HG03103 (cell line): Measurements from ENCODE around the gene PAEP.

Source experiments
- ATAC-seq: cut with Tn5 transposase; IDR thresholded peaks from one replicate; pipeline ENCODE4 v1.9.1; 2021; ENCODE audit warnings: low read depth; ENCODE audit not compliant: unreplicated experiment

The PAEP gene

DNA sequence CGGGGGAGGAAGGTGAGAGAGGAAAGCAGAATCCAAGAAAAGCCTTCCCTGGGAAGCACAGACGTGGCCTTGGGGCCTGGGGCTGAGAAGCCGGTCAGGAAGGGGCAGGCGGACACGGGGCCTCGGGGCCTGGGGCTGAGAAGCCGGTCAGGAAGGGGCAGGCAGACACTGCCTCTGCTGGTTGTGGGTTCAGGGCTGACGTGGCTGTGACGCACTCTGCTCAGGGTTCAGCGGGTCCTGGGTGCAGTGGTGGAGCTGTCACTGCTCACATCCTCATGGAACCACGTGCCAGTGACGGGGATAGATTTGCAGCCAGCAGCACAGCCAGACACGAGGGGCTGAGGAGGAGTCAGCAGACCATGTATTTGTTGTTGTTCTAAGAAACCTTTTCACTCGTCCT is 12.8 kb downstream of the PAEP start:
- no peak for ATAC-seq

GRCh38 chr9:135574943-135575342 is 13.4 kb downstream of the PAEP start:
- ATAC-seq = no peak

DNA sequence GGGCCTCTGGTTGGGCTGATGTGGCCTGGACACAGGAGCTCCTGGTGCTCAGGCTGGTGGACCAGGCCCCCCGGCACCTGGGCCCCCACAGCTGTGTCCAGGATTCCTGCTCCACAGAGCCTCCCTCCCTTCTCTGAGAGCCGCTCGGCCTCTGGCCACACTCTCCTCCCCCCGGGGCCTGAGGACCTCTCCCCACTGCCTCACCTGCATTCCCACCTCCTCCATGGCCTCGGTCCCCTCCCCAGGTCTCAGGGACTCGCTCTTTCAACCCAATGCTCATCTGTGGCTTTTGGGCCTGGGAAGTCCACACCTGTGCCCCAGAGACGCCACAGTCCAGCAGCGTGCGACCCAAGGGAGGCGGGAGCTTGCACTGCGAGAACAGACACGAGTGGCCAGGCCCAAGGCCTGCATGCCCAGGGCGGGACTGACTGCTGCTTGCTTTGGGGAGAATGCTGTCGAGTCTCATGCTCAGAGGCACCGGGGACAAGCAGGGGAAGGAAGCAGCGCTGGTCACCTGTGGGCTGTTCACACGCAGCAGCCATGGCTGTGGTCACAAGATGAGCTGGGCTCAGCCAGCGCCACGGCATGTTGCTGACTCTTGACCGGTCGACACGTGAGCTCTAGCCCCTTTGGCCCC is 14.6 kb downstream of the PAEP start:
- ATAC-seq = no peak

- ATAC-seq = no peak
Measured at GRCh38 chr9:135577256-135577655, 15.7 kb downstream of the PAEP start.

DNA sequence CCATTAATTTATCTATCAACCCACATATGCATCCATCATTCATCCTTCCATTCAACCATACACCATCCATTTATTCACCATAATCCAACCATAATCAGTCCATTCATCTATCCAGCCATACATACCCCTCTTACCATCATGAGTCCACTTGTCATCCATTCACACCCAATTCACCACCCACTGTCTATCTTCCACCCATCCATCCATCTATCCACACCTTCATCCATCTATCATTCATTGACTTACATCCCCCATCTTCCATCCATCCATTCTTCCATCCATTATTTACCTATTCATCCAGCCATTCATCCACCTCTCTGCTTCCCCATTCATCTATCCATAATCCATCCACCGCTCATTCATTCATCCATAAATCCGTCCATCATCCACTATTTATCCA is 17.8 kb downstream of the PAEP start:
- no peak for ATAC-seq

DNA sequence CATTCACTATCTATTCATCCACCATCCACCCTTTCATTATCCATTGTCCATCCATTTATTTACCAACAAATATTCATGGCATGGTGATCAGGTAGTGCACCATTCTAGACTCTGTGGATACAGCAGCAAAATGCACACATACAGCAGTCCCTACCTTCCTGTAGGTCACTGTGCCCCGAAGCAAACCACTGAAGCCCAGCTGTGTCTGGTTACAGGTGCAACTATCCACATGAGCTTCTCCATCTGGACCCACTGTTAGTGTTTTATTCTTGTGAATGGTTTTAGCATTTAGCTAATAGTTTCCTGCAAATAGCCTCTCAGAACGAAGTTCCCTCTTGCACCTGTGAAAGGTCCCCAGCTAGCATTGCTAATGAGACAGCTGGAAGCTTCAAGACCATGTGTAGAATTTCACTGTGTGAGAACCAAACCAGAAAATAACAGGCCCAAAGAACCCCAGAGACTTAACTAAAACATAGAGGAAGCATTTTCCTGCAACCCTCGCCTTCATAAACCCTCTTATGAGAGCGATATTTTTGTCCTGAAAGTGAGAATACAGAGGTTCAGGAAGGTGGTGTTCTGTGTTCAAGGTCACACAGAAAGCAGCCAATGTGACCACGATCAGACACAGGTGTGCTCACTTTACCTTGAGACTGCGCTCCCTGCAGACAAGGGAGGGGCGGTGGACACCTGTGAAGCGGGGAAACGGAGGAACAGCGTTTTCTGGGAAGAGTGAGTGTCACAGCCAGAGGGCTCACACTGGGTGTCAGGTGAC is 18.5 kb downstream of the PAEP start:
- no peak for ATAC-seq

DNA sequence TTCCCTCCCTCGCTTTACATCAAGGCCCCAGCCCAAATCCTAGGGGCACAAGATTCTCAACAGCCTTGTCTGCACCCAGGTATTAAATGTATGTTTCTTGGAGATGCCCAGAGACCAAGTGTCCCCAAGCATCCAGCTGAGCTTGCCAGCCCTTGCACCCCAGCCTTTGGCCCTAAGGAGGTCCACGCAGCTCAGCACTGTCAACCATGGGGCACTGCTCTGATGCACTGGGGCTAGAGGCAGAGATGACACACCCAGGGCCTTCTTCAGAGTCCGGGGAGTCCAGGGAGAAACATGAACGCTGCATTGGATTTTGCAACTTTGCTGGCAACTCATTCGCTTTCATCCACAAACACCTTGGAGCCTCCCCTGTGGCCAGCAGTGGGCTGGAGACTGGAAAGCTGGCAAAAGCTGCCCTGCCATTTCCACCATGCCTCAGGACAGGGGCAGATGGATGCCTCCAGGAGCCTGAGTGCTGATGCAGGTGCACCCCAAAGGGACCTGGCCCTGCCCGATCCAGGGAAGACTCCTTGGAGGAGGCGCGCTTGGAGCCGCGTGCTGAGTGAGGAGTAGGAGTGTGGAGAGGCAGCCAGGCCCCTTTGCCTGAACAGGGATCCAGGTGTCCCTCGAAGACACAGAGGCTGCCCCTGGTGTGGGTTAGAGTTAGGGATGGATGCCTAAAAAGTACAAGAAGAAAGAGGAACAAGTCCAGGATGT is 19.3 kb downstream of the PAEP start:
- ATAC-seq = no peak

DNA sequence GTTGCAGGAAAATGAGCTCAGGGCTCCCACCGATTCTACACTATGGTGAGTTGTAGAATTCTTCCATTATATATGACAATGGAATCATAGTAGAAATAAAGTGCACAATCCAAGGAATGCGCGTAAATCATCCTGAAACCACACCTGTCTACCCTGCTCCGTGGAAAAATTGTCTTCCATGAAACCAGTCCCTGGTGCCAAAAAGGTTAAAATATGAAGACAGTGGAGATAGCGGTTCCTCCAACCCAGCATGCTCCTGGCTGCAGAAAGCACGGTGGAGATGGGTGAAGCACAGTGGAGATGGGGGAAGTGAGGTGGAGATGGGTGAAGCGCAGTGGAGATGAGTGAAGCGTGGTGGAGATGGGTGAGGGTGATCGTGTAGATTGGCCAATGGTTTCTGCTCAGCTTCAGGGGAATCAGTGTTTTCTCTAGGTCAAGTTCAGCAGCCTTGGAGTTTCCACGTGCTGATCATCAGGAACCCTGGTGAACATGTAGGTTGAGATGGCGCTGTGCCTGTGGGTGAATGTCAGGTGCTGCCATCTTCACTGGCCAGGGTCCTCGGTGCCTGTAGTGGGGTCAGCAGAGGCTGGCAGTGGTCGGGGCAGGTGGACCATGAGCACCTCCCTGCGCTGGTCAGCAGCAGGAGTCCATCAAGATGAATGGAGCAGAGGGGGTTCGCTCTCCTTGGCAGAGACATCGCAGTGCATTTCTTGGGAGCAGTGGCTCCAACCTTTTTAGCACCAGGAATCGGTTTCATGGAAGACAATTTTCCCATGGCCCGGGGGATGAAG is 20.3 kb downstream of the PAEP start:
- no peak for ATAC-seq

DNA sequence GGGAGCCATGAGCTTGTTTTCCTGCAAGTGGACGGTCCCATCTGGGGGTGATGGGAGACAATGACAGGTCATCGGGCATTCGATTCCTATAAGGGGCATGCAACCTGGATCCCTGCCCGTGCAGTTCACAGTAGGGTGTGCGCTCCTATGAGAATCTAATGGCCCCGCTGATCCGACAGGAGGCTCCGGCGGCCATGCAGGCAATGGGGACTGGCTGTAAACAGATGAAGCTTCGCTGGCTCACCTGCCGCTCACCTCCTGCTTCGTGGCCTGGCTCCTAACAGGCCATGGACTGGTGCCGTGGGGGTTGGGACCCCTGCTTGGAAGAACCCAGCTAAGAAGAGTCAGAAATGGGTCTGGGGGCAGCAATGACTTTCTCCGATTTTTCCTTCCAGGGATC is 21.0 kb downstream of the PAEP start:
- ATAC-seq = no peak

- ATAC-seq = no peak
Measured at GRCh38 chr9:135582966-135583687, 21.6 kb downstream of the PAEP start.

- ATAC-seq = no peak
Measured at GRCh38 chr9:135583688-135584011, 22.1 kb downstream of the PAEP start.

DNA sequence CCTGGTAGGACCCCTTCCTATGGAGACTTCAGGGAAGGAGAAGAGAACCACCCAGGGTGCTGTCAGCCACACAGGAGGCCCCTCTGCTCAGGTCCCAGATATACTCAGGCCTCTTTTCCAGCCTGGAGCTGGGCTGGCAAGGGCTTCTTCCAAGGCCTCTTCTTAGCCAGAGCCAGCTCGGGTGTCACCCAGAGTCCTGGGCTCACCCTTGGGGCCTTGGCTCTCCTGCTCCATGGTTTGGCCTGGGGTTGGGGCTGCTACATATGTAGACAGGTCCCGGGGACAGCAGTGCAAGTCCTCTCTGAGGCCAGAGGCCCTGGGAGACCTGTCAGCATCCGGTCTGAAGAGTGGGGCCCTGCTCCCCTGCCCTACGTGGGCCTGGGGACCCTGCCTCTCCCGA is 22.8 kb downstream of the PAEP start:
- no peak for ATAC-seq

DNA sequence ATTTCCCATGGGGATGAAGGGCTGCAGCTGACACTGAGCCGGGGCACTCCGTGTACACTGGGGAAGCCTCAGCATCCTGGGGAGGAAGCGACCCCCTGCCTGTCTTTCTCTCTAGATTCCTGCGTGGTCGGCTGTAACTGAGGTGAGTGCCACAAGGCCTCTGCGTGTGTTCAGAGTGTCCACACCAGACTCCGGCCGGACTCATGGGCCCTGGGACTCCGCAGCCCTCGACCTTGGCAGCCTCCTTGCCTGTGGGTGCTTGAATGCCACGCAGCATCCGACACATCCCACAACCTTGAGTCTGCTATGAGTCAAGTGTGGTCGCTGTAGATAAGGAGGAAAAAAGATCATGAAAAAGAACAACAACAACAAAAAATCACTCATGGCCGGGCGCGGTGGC is 23.4 kb downstream of the PAEP start:
- ATAC-seq = no peak

DNA sequence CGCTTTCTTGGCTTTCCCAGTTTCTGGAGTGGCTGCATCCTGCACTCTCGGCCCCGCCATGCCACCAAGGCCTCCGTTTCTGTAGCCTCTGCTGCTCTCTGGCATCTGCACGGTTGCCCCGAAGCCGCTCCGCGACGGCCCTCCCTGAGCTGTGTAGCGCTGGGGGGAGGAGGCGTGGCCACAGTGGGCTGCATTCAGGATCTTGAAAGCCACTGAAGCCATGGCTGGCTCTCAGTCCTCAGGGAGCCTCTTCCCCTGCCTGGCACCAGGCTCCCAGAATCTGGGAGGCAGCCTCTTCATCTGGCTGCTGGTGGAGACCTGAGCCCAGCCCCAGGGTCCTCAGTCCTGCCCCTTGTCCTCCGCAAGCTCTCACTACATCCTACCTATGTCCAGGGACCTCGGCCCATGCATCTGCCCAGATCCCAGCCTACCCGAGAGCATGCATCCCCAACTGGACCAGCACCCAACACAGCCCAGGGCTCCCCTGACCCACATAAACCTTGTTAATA is 25.1 kb downstream of the PAEP start:
- ATAC-seq = no peak

- no peak for ATAC-seq
Measured at GRCh38 chr9:135587658-135588057, 26.1 kb downstream of the PAEP start.

DNA sequence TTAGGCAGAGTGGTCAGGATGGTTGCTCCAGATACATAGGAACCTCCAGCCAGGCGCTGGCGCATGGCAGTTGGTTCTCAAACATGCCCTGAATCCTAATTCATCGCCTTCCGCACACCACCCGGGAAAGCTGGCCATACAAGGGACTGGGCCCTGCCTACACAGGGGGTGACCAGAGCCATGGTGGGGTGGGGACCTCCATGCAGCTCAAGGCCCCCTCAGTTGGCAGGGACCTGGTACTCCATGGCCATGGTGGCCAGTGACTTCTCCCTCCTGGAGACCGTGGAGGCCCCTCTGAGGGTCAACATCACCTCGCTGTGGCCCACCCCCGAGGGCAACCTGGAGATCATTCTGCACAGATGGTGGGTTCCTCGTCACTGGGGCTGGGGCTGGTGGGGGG is 26.8 kb downstream of the PAEP start:
- ATAC-seq = no peak

DNA sequence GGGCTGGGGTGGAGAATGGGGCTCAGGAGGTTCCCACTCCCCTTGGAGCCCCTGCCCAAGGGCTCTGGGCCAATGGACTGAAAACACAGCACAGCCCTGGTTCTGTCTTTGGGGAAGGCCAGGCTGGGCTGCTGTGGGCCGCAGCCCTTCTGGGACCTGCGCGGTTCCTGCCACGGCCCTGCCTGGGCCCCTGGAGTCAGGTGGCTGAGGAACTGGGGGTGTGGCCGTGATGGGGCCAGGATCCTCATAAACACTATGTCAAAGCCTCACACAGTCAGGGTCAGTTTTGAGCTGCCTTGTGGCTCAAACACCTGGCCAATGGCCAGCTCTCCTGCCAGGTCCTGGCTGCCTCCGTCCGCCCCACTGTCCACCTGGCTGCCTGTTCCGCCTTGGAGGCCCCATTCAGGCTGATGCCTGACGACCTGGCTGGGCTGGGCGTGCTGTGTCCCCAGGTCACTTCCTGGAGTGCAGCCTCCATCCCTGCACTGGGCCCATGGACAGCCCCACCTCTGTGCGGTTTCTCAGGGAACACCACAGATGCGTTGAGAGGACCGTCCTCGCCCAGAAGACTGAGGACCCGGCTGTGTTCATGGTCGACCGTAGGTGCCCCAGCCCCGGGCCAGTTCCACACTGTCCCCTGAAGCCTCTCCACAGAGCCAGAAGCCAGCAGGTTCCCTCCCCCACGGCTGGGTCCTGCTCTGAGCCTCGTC is 27.5 kb downstream of the PAEP start:
- ATAC-seq = no peak

GRCh38 chr9:135589596-135590485 is 28.3 kb downstream of the PAEP start:
- ATAC-seq = no peak
